Measurements from ENCODE around the gene AGPAT4. TPM values are rescaled to one million over a fixed set of nuclear protein-coding genes. Genes with fewer than 3 reads are reported as not detected.

The AGPAT4 gene
- total and polyA plus RNA-seq, 2 donors (not counting 1 experiment from before 2014, with no cell fraction given): 4.4 to 6.1 TPM

- intact Hi-C loops (cut with micrococcal nuclease): no loop called here
- DNase-seq: no peak
- Histone ChIP-seq H4K20me1 (ENCODE audit: control insufficient read depth, insufficient read depth, low read length, poor library complexity, severe bottlenecking) (no peaks in the 10 kb centered on the region), H3K79me2 (ENCODE audit: control insufficient read depth, insufficient read depth, low read length) (no peaks in the 10 kb centered on the region), H3K4me1 (ENCODE audit: control insufficient read depth in 2 of 2, insufficient read depth in 2 of 2, low read length in 2 of 2) (no peaks in the 10 kb centered on the region), H3K9ac (ENCODE audit: low read length) (no peak overlapping the region), H3K27ac (ENCODE audit: low read length in 2 of 2) (no peak overlapping the region), H3K36me3 (replicated peaks in 1 of 2; ENCODE audit: control extremely low read depth in 1 of 2, control insufficient read depth in 1 of 2, extremely low read depth in 1 of 2, insufficient read depth in 2 of 2, low read length in 1 of 2) (no peaks in the 10 kb centered on the region), H3K4me2 (replicated peaks; ENCODE audit: low read depth, low read length, poor library complexity, severe bottlenecking) (no peak overlapping the region), H2AFZ (ENCODE audit: insufficient read depth, low read depth, low read length, poor library complexity, severe bottlenecking) (no peak overlapping the region), H3K27me3 (replicated peaks in 1 of 4; ENCODE audit: control extremely low read depth in 1 of 4, control insufficient read depth in 3 of 4, insufficient read depth in 4 of 4, low read length in 3 of 4) (no peaks in the 10 kb centered on the region), H3K4me3 (ENCODE audit: control extremely low read depth in 1 of 5, extremely low read depth in 1 of 5, insufficient read depth in 1 of 5, low read depth in 2 of 5, low read length in 4 of 5) (no peak overlapping the region), H3K9me3 (ENCODE audit: control extremely low read depth in 1 of 3, control insufficient read depth in 2 of 3, insufficient read depth in 1 of 3, low read length in 2 of 3) (peaks cover 0 to 3% (median 0%) of the 10 kb centered on the region in 3 donors)
- POLR2A ChIA-PET: no interaction called here
- TF ChIP-seq EZH2 (IDR thresholded peaks at IDR 0.05; ENCODE audit: borderline replicate concordance, insufficient read depth, low read depth, low read length, poor library complexity, severe bottlenecking): no peak
- TF ChIP-seq CTCF (IDR thresholded peaks at IDR 0.05): no peak
- Mint-ChIP-seq H3K27ac (no peak overlapping the region), H3K4me3 (no peak overlapping the region), H3K9me3 (ENCODE audit: insufficient read depth) (no peaks in the 10 kb centered on the region), H3K27me3 (no peaks in the 10 kb centered on the region), H3K4me1 (no peaks in the 10 kb centered on the region)
- 89% methylated on average over 2 of the region's 6 CpGs for WGBS (ENCODE audit: insufficient coverage)
- no peak for ATAC-seq (ENCODE audit: low read depth)
- CTCF ChIA-PET: no interaction called here
Observed at GRCh38 chr6:161265554-161265953, 8.3 kb downstream of the AGPAT4 start.

GRCh38 chr6:161264181-161264580 is 9.7 kb downstream of the AGPAT4 start:
- Mint-ChIP-seq H3K4me3 (no peak overlapping the region), H3K27ac (no peak overlapping the region), H3K27me3 (no peaks in the 10 kb centered on the region), H3K9me3 (ENCODE audit: insufficient read depth) (no peaks in the 10 kb centered on the region), H3K4me1 (no peaks in the 10 kb centered on the region)
- Histone ChIP-seq H3K36me3 (replicated peaks in 1 of 2; ENCODE audit: control extremely low read depth in 1 of 2, control insufficient read depth in 1 of 2, extremely low read depth in 1 of 2, insufficient read depth in 2 of 2, low read length in 1 of 2) (no peaks in the 10 kb centered on the region), H2AFZ (ENCODE audit: insufficient read depth, low read depth, low read length, poor library complexity, severe bottlenecking) (no peak overlapping the region), H3K9me3 (ENCODE audit: control extremely low read depth in 1 of 3, control insufficient read depth in 2 of 3, insufficient read depth in 1 of 3, low read length in 2 of 3) (peaks cover 0 to under 1% (median 0%) of the 10 kb centered on the region in 3 donors), H3K79me2 (ENCODE audit: control insufficient read depth, insufficient read depth, low read length) (no peaks in the 10 kb centered on the region), H3K9ac (ENCODE audit: low read length) (no peak overlapping the region), H3K4me1 (ENCODE audit: control insufficient read depth in 2 of 2, insufficient read depth in 2 of 2, low read length in 2 of 2) (no peaks in the 10 kb centered on the region), H4K20me1 (ENCODE audit: control insufficient read depth, insufficient read depth, low read length, poor library complexity, severe bottlenecking) (no peaks in the 10 kb centered on the region), H3K4me2 (replicated peaks; ENCODE audit: low read depth, low read length, poor library complexity, severe bottlenecking) (no peak overlapping the region), H3K27me3 (replicated peaks in 1 of 4; ENCODE audit: control extremely low read depth in 1 of 4, control insufficient read depth in 3 of 4, insufficient read depth in 4 of 4, low read length in 3 of 4) (no peaks in the 10 kb centered on the region), H3K4me3 (ENCODE audit: control extremely low read depth in 1 of 5, extremely low read depth in 1 of 5, insufficient read depth in 1 of 5, low read depth in 2 of 5, low read length in 4 of 5) (no peak overlapping the region), H3K27ac (ENCODE audit: low read length in 2 of 2) (no peak overlapping the region)
- POLR2A ChIA-PET: no interaction called here
- 88% methylated on average over 5 of the region's 8 CpGs for WGBS (ENCODE audit: insufficient coverage)
- ATAC-seq (ENCODE audit: low read depth) (no peak), DNase-seq (no peak)
- TF ChIP-seq CTCF (IDR thresholded peaks at IDR 0.05) (no peak), EZH2 (IDR thresholded peaks at IDR 0.05; ENCODE audit: borderline replicate concordance, insufficient read depth, low read depth, low read length, poor library complexity, severe bottlenecking) (no peak)
- intact Hi-C loops (cut with micrococcal nuclease): no loop called here
- CTCF ChIA-PET: no interaction called here

Data from B cell (primary cell).